C4-2B (cell line): ENCODE results near the gene MYO7A.

Experiments
- H3K27ac ChIP-seq: fragments of 450-650 bp; 2 replicates; pipeline ENCODE4 v1.5.1; 2017
- CTCF ChIP-seq: fragments of 450-650 bp; conservative IDR thresholded peaks from 2 replicates; pipeline ENCODE4 v1.5.1; 2017; ENCODE audit warnings: mild to moderate bottlenecking
- ZFX ChIP-seq: fragments of 450-650 bp; IDR thresholded peaks from 2 replicates; pipeline ENCODE4 v1.6.1; 2017

The MYO7A gene

GRCh38 chr11:77154381-77155081 lies 26.5 kb downstream of the MYO7A start:
- H3K27ac ChIP-seq = no peak overlapping the region
- TF ChIP-seq ZFX = no peak
- no peak for TF ChIP-seq CTCF

GRCh38 chr11:77155082-77155475 lies 27.0 kb downstream of the MYO7A start:
- TF ChIP-seq CTCF = no peak
- no peak for TF ChIP-seq ZFX
- H3K27ac ChIP-seq = no peak overlapping the region

- TF ChIP-seq CTCF = no peak
- TF ChIP-seq ZFX = no peak
- H3K27ac ChIP-seq = no peak overlapping the region
Observed at GRCh38 chr11:77155556-77156130, 27.6 kb downstream of the MYO7A start.

GRCh38 chr11:77156396-77157195 lies 28.6 kb downstream of the MYO7A start:
- TF ChIP-seq CTCF = no peak
- no peak for TF ChIP-seq ZFX
- H3K27ac ChIP-seq = no peak overlapping the region

- no peak for TF ChIP-seq ZFX
- TF ChIP-seq CTCF = no peak
- H3K27ac ChIP-seq = no peak overlapping the region
Observed at GRCh38 chr11:77158041-77158695, 30.1 kb downstream of the MYO7A start.

GRCh38 chr11:77159219-77159936 lies 31.3 kb downstream of the MYO7A start:
- TF ChIP-seq CTCF (no peak), ZFX (no peak)
- H3K27ac ChIP-seq = no peak overlapping the region
